Sciatic nerve (tissue), 2 donors: ENCODE measurements around the gene LPP. TPM values are rescaled to one million over a fixed set of nuclear protein-coding genes. Genes with fewer than 3 reads are reported as not detected.

Experiments
- ATAC-seq: fragments of 200-7000 bp; cut with Tn5 transposase; one replicate; pipeline ENCODE4 v1.9.1; 2020; ENCODE audit warnings: mild to moderate bottlenecking, moderate library complexity
- DNase-seq: peaks from one replicate; pipeline ENCODE4 v3.0.0-alpha.2; 2020; ENCODE audit warnings: low spot score
- intact Hi-C: fragments of 100-400 bp; cut with DNase I; formaldehyde crosslinking; loops from one replicate; pipeline ENCODE4 v1.14.2; 2022
- total RNA-seq: library from RNA; stranded (reverse); fragmentation: NEBNext Ultra II Directional; extraction: Animal tissue kit (Norgen Biotek cat#: 25700); gene quantifications from one replicate; pipeline ENCODE4 v1.2.1, GENCODE V29; 2021
- donor health status: DM: no; HTN: no; CAD: no.
- donor health status: DM: no; HTN: no; CAD: no.

Gene LPP
- total RNA-seq, 1 donor from 2014 or later: 231 TPM

- DNase-seq (no peak), ATAC-seq (no peak)
- intact Hi-C loops: no loop called here
Measured at GRCh38 chr3:188706599-188706998, 552.6 kb downstream of the LPP start.

- no peak for ATAC-seq
- intact Hi-C loops: no loop called here
- DNase-seq: no peak
Measured at GRCh38 chr3:188707381-188708288, 553.7 kb downstream of the LPP start.

GRCh38 chr3:188711881-188712247 lies 557.9 kb downstream of the LPP start:
- intact Hi-C loops: no loop called here
- peak; percentile 71 for ATAC-seq

GRCh38 chr3:188712248-188712924 lies 558.4 kb downstream of the LPP start:
- ATAC-seq: peak; percentile 69
- no peak for DNase-seq
- intact Hi-C loops: no loop called here

More at GRCh38 chr3:188711881-188712247, 557.9 kb downstream of the LPP start:
- no peak for DNase-seq

GRCh38 chr3:188712991-188713390 lies 559.0 kb downstream of the LPP start:
- ATAC-seq: no peak
- intact Hi-C loops: no loop called here
- no peak for DNase-seq

- ATAC-seq (no peak), DNase-seq (no peak)
- intact Hi-C loops: no loop called here
Measured at GRCh38 chr3:188719545-188719944, 565.6 kb downstream of the LPP start.

- intact Hi-C loops: no loop called here
- no peak for ATAC-seq
- DNase-seq: no peak
Measured at GRCh38 chr3:188720215-188720614, 566.3 kb downstream of the LPP start.

- DNase-seq (no peak), ATAC-seq (no peak)
- intact Hi-C loops: no loop called here
Measured at GRCh38 chr3:188720636-188721035, 566.7 kb downstream of the LPP start.

- no peak for ATAC-seq
- intact Hi-C loops: no loop called here
- DNase-seq: no peak
Measured at GRCh38 chr3:188721312-188721711, 567.4 kb downstream of the LPP start.

GRCh38 chr3:188721990-188722389 lies 568.0 kb downstream of the LPP start:
- DNase-seq: no peak
- intact Hi-C loops: no loop called here
- no peak for ATAC-seq

- DNase-seq (no peak), ATAC-seq (no peak)
- intact Hi-C loops: no loop called here
Measured at GRCh38 chr3:188722963-188723362, 569.0 kb downstream of the LPP start.

- no peak for DNase-seq
- ATAC-seq: no peak
- intact Hi-C loops: loop anchor here (5.0 kb wide), 1 partner anchor 1360 kb away; no protein-coding TSS in a partner anchor
Measured at GRCh38 chr3:188727052-188727451, 573.1 kb downstream of the LPP start.

GRCh38 chr3:188728371-188728896 lies 574.5 kb downstream of the LPP start:
- ATAC-seq: no peak
- DNase-seq: no peak
- intact Hi-C loops: loop anchor here (5.0 kb wide), 1 partner anchor 1359 kb away; no protein-coding TSS in a partner anchor

GRCh38 chr3:188729422-188729821 lies 575.5 kb downstream of the LPP start:
- intact Hi-C loops: loop anchor here (5.0 kb wide), 1 partner anchor 1358 kb away; no protein-coding TSS in a partner anchor
- DNase-seq (no peak), ATAC-seq (no peak)

- intact Hi-C loops: no loop called here
- DNase-seq: no peak
- ATAC-seq: peak; percentile 82
Measured at GRCh38 chr3:188734395-188734794, 580.4 kb downstream of the LPP start.

- intact Hi-C loops: no loop called here
Measured at GRCh38 chr3:188739511-188739910, 585.6 kb downstream of the LPP start.

GRCh38 chr3:188740010-188740409 lies 586.1 kb downstream of the LPP start:
- ATAC-seq (no peak), DNase-seq (no peak)
- intact Hi-C loops: no loop called here

More at GRCh38 chr3:188739511-188739910, 585.6 kb downstream of the LPP start:
- no peak for ATAC-seq
- no peak for DNase-seq

- DNase-seq (no peak), ATAC-seq (no peak)
- intact Hi-C loops: no loop called here
Measured at GRCh38 chr3:188742755-188743550, 589.0 kb downstream of the LPP start.

- ATAC-seq: no peak
- DNase-seq: no peak
- intact Hi-C loops: no loop called here
Measured at GRCh38 chr3:188744166-188744565, 590.2 kb downstream of the LPP start.
